Mucosa of descending colon (tissue), 3 donors: ENCODE measurements around the gene SNX25. TPM values are rescaled to one million over a fixed set of nuclear protein-coding genes. Genes with fewer than 3 reads are reported as not detected.
A peak's percentile ranks its signal among the peaks of the same experiment; 100 is the strongest.

Experiments used
- ATAC-seq: fragments of 200-7000 bp; cut with Tn5 transposase; one replicate; pipeline ENCODE4 v1.9.1; 2020; ENCODE audit warnings: mild to moderate bottlenecking, moderate library complexity
- DNase-seq, 3 donors: peaks; one replicate each; pipeline ENCODE4 v3.0.0-alpha.2; 2020
- H3K36me3 ChIP-seq: fragments of 200-600 bp; one replicate; pipeline ENCODE4 v1.8.0; 2021; ENCODE audit warnings: low read depth, mild to moderate bottlenecking
- H3K4me1 ChIP-seq: fragments of 200-600 bp; one replicate; pipeline ENCODE4 v1.8.0; 2021; ENCODE audit warnings: low read depth, mild to moderate bottlenecking
- H3K4me3 ChIP-seq: fragments of 200-600 bp; one replicate; pipeline ENCODE4 v1.8.0; 2021; ENCODE audit warnings: mild to moderate bottlenecking
- H3K9me3 ChIP-seq: fragments of 200-600 bp; one replicate; pipeline ENCODE4 v1.8.0; 2021; ENCODE audit warnings: mild to moderate bottlenecking
- intact Hi-C, 2 donors: fragments of 100-400 bp; cut with DNase I in 1 of 2; cut with micrococcal nuclease in 1 of 2; formaldehyde crosslinking; loops; one replicate each; pipeline versions ENCODE4 v1.11.0 to v1.11.1; 2022; cut with DNase I, micrococcal nuclease
- total RNA-seq, 3 donors: library from RNA; stranded (reverse); fragmentation: NEBNext Ultra II Directional in 2 of 3; extraction: Animal tissue kit (Norgen Biotek cat#: 25700) in 2 of 3; gene quantifications; one replicate each; pipeline versions ENCODE4 v1.2.1 to v1.2.4, GENCODE V29; 2021 to 2023
- TF ChIP-seq, protein P1 (sequence below): fragments of 200-600 bp; IDR thresholded peaks from one replicate; pipeline ENCODE4 v1.8.0; 2022; ENCODE audit warnings: antibody characterized with exemption, mild to moderate bottlenecking
- donor health status: DM: no; HTN: no; CAD: no; lungs with moderate emphysema.
- donor health status: DM: no; HTN: no; CAD: no.
- donor health status: DM: no; HTN: yes; CAD: no.

The SNX25 gene
- total RNA-seq, 3 donors from 2014 or later: 10.8 to 29.7 (median 16.8) TPM

GRCh38 chr4:185384061-185384460 lies 174.7 kb downstream of the SNX25 start:
- TF ChIP-seq, protein P1, sequence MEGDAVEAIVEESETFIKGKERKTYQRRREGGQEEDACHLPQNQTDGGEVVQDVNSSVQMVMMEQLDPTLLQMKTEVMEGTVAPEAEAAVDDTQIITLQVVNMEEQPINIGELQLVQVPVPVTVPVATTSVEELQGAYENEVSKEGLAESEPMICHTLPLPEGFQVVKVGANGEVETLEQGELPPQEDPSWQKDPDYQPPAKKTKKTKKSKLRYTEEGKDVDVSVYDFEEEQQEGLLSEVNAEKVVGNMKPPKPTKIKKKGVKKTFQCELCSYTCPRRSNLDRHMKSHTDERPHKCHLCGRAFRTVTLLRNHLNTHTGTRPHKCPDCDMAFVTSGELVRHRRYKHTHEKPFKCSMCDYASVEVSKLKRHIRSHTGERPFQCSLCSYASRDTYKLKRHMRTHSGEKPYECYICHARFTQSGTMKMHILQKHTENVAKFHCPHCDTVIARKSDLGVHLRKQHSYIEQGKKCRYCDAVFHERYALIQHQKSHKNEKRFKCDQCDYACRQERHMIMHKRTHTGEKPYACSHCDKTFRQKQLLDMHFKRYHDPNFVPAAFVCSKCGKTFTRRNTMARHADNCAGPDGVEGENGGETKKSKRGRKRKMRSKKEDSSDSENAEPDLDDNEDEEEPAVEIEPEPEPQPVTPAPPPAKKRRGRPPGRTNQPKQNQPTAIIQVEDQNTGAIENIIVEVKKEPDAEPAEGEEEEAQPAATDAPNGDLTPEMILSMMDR: no peak
- Histone ChIP-seq H3K4me3 (no peak overlapping the region), H3K4me1 (peaks cover 11% of the 10 kb centered on the region), H3K36me3 (no peaks in the 10 kb centered on the region), H3K9me3 (no peaks in the 10 kb centered on the region)
- no peak for ATAC-seq
- intact Hi-C loops: no loop called here
- DNase-seq: no peak

DNA sequence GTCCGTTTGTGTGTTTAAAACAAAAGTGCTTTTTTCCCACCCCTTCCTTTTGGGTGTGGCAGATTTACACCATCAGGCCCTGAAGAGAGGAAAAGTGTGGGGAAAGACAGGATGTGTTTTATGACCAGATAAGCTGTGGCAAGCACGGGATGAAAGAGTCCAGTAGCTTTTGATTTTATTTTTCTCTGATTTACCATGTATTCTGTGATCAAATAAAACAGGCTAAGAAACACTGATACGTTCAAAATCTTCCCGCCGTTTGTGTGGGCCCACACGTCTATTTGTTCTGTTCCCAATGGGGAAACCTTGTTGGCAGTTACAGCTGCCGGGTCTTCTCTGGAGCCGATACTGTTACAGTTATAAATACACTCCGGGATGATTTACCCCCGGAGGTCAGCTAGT lies 175.5 kb downstream of the SNX25 start:
- DNase-seq (no peak), ATAC-seq (peak; percentile 73)
- Histone ChIP-seq H3K36me3 (no peaks in the 10 kb centered on the region), H3K4me1 (peaks cover 11% of the 10 kb centered on the region), H3K4me3 (no peak overlapping the region), H3K9me3 (no peaks in the 10 kb centered on the region)
- intact Hi-C loops: no loop called here
- TF ChIP-seq, protein P1: no peak

- DNase-seq (no peak), ATAC-seq (no peak)
- H3K4me3 ChIP-seq: no peak overlapping the region
- H3K36me3 ChIP-seq: no peaks in the 10 kb centered on the region
- TF ChIP-seq, protein P1: no peak
- intact Hi-C loops: no loop called here
- no peaks in the 10 kb centered on the region for H3K9me3 ChIP-seq
- H3K4me1 ChIP-seq: peaks cover 11% of the 10 kb centered on the region
Observed at GRCh38 chr4:185387957-185388356, 178.6 kb downstream of the SNX25 start.

- intact Hi-C loops: no loop called here
- Histone ChIP-seq H3K4me3 (no peak overlapping the region), H3K36me3 (peaks cover 1% of the 10 kb centered on the region), H3K4me1 (no peaks in the 10 kb centered on the region), H3K9me3 (no peaks in the 10 kb centered on the region)
- DNase-seq (no peak), ATAC-seq (no peak)
- TF ChIP-seq, protein P1: no peak
Observed at GRCh38 chr4:185390941-185391340, 181.5 kb downstream of the SNX25 start.

GRCh38 chr4:185392156-185392555 lies 182.8 kb downstream of the SNX25 start:
- H3K36me3 ChIP-seq: peaks cover 9% of the 10 kb centered on the region
- no peaks in the 10 kb centered on the region for H3K9me3 ChIP-seq
- DNase-seq: no peak
- H3K4me1 ChIP-seq: no peaks in the 10 kb centered on the region
- intact Hi-C loops: no loop called here
- ATAC-seq: no peak
- H3K4me3 ChIP-seq: no peak overlapping the region
- TF ChIP-seq, protein P1: no peak
